Activated CD4-positive, alpha-beta T cell treated with anti-CD3 and anti-CD28 coated beads for 36 hours (primary cell): ENCODE results near the gene KIN. TPM values are rescaled to one million over a fixed set of nuclear protein-coding genes. Genes with fewer than 3 reads are reported as not detected.
A peak's percentile ranks its signal among the peaks of the same experiment; 100 is the strongest.
"Not testable (repeated sequence)": the region's sequence is repeated elsewhere in the genome, so short reads cannot be mapped to it uniquely, and the experiment has no call there.

Source experiments
- ATAC-seq: fragments of 200-7000 bp; cut with Tn5 transposase; one replicate; pipeline ENCODE4 v1.10.0; 2021; ENCODE audit warnings: mild to moderate bottlenecking, moderate library complexity
- CTCF ChIA-PET: fragments of 350-600 bp; sonication (Branson Sonifier 250); formaldehyde crosslinking; loops from one replicate; lab custom pipeline; 2021; ENCODE audit warnings: antibody characterized with exemption; lab: Charles Lee
- POLR2A ChIA-PET: fragments of 350-600 bp; sonication (Branson Sonifier 250); formaldehyde crosslinking; loops from one replicate; lab custom pipeline; 2021; ENCODE audit warnings: antibody characterized with exemption, inconsistent platforms; lab: Charles Lee
- DNase-seq: peaks from one replicate; pipeline ENCODE4 v3.0.0-alpha.2; 2020
- H3K27ac Mint-ChIP-seq: one replicate; pipeline ENCODE4 v1.8.0; 2021; ENCODE audit warnings: mixed read lengths
- H3K27me3 Mint-ChIP-seq: one replicate; pipeline ENCODE4 v1.8.0; 2021; ENCODE audit warnings: mixed read lengths
- H3K36me3 Mint-ChIP-seq: one replicate; pipeline ENCODE4 v1.8.0; 2021; ENCODE audit warnings: low read depth, mixed read lengths
- H3K4me1 Mint-ChIP-seq: one replicate; pipeline ENCODE4 v1.8.0; 2021; ENCODE audit warnings: mixed read lengths
- H3K4me3 Mint-ChIP-seq: one replicate; pipeline ENCODE4 v1.8.0; 2021; ENCODE audit warnings: mild to moderate bottlenecking, moderate library complexity, mixed read lengths
- H3K9me3 Mint-ChIP-seq: one replicate; pipeline ENCODE4 v1.8.0; 2021; ENCODE audit warnings: low read depth, mixed read lengths
- intact Hi-C, 2 experiments: fragments of 100-400 bp; cut with DNase I in 1 of 2; cut with micrococcal nuclease in 1 of 2; formaldehyde crosslinking; loops; one replicate each; pipeline versions ENCODE4 v1.14.2 to v1.15.1; 2022 to 2024; cut with DNase I, micrococcal nuclease
- total RNA-seq, 2 experiments: library from RNA; stranded (reverse); gene quantifications; one replicate each; pipeline ENCODE4 v1.2.3, GENCODE V29; 2021

Gene KIN
- total RNA-seq, 2 experiments from 2014 or later: 15.0 to 15.1 TPM

DNA sequence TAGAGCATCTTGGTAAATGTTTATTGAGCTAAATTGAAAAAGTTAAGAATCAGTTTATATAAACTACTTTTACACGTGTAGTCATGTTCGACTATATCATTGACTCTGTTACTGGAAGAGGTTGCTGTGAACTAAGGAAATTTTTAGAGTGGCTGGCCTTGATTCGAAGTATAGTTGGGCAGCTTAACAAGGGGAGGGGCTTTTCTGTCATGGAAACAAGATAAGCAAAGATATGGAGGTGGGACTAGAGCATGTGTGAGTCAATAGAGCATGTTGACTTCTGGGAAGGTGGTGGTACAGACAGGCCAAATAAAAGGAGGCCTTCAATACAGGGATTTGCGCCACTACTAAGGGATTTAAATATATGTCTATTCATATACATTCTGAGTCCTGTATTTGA is 7.8 kb upstream of the KIN start:
- H3K4me1 Mint-ChIP-seq: peaks cover 61% of the 10 kb centered on the region
- ATAC-seq: peak; percentile 63
- ChIA-PET CTCF (interaction anchor here (1.4 to 1.9 kb wide), 2 partner anchors 18 to 270 kb away, joined by 3 to 5 read pairs; no protein-coding TSS in a partner anchor), POLR2A (no interaction called here)
- no peak for DNase-seq
- peaks cover 55% of the 10 kb centered on the region for H3K36me3 Mint-ChIP-seq
- intact Hi-C loops: no loop called here
- no peak overlapping the region for H3K27ac Mint-ChIP-seq
- H3K9me3 Mint-ChIP-seq: no peaks in the 10 kb centered on the region
- no peak overlapping the region for H3K4me3 Mint-ChIP-seq
- H3K27me3 Mint-ChIP-seq: no peaks in the 10 kb centered on the region

DNA sequence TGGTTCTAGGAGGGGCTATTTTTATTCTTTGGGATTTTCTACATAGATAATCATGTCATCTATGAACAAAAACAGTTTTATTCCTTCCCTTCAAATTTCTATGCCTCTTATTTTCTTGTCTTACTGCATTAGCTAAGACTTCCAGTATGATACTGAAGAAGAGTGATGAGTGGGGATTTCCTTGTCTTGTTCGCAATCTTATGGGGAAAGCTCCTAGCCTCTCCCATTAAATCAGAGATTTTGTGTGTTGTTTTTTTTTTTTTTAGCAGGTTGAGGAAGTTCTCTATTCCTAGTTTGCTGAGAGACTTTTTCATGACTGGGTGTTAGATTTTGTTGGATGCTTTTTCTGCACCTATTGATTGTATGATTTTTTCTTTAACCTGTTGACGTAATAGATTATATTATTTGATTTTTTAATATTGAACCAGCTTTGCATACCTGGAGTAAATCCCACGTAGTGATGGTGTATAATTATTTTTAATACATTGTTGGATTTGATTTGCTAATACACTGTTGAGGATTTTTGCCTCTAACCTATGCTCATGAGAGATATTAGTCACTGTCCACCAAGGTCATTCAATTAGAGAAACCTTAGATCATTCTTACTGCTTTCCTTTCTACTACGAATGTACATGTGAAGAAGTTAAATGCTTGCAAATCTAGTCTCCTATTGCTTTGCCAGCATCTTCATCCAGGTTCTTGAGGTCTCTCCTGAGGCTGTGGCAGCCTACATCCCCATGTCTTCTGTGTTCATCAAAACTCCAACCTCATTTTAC is 6.6 kb upstream of the KIN start:
- ATAC-seq: no peak
- Mint-ChIP-seq H3K36me3 (peaks cover 51% of the 10 kb centered on the region), H3K9me3 (no peaks in the 10 kb centered on the region), H3K27ac (no peak overlapping the region), H3K4me1 (peaks cover 70% of the 10 kb centered on the region), H3K27me3 (no peaks in the 10 kb centered on the region), H3K4me3 (no peak overlapping the region)
- ChIA-PET POLR2A (no interaction called here), CTCF (interaction anchor here (1.2 kb wide), 1 partner anchor 24 kb away, joined by 3 read pairs; the partner anchor contains the start of gene TAF3)
- no peak for DNase-seq
- intact Hi-C loops: no loop called here

DNA sequence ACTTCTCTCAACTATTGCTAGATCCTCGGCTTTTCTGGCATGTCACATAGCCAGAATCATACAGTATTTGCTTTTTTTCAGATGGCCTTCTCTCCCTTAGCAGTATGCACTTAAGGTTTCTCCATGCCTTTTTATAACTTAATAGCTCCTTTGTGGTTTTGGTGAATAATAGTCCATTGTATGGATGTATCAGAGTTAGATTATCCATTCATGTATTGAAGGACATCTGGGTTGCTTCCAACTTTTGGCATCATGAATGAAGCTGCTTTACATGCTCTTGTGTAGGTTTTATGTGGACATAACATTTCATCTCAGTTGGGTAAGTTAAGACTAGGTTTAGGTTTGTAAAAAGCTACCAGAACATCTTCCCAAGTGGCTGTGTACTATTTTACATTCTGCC is 4.7 kb upstream of the KIN start:
- peaks cover 69% of the 10 kb centered on the region for H3K4me1 Mint-ChIP-seq
- DNase-seq: no peak
- intact Hi-C loops: no loop called here
- ChIA-PET CTCF (interaction anchor here (0.6 to 1.3 kb wide), 3 partner anchors 17 to 148 kb away, joined by 3 to 4 read pairs (median 4); partner anchors contain the start of gene TAF3), POLR2A (no interaction called here)
- H3K27me3 Mint-ChIP-seq: no peaks in the 10 kb centered on the region
- no peaks in the 10 kb centered on the region for H3K9me3 Mint-ChIP-seq
- H3K4me3 Mint-ChIP-seq: no peak overlapping the region
- no peak overlapping the region for H3K27ac Mint-ChIP-seq
- no peak for ATAC-seq
- peaks cover 41% of the 10 kb centered on the region for H3K36me3 Mint-ChIP-seq

DNA sequence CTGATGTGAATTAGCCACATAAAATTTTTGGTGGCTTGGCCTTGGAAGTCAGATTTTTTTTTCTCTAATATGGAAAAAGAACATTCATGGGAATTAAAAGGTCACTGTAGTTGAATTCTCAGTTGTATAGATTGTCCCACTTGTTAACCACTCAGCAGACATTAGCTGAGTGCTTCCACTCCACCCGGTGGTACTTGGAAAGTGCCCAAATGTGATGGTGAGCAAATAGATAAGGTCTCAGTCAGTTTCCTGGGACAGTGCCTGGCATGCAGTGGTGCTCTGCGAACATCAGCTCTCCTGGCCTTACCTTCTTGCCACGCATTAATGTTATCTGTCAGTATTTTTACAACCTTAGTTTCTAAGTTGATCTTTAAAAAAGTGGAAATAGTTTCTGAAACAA is 1.6 kb upstream of the KIN start:
- Mint-ChIP-seq H3K4me1 (peaks cover 58% of the 10 kb centered on the region), H3K36me3 (peaks cover 26% of the 10 kb centered on the region), H3K27ac (no peak overlapping the region), H3K27me3 (no peaks in the 10 kb centered on the region), H3K9me3 (no peaks in the 10 kb centered on the region), H3K4me3 (no peak overlapping the region)
- ChIA-PET CTCF (interaction anchor here (2.5 kb wide), 1 partner anchor 29 kb away, joined by 14 read pairs; the partner anchor contains the start of gene TAF3), POLR2A (interaction anchor here (3.1 kb wide), 1 partner anchor 29 kb away, joined by 26 read pairs; the partner anchor contains the start of gene TAF3)
- ATAC-seq: no peak
- peak; percentile 7 for DNase-seq
- intact Hi-C loops: loop anchor here in 1 of 2 experiments (2.0 kb wide), 1 partner anchor 263 kb away; no protein-coding TSS in a partner anchor

DNA sequence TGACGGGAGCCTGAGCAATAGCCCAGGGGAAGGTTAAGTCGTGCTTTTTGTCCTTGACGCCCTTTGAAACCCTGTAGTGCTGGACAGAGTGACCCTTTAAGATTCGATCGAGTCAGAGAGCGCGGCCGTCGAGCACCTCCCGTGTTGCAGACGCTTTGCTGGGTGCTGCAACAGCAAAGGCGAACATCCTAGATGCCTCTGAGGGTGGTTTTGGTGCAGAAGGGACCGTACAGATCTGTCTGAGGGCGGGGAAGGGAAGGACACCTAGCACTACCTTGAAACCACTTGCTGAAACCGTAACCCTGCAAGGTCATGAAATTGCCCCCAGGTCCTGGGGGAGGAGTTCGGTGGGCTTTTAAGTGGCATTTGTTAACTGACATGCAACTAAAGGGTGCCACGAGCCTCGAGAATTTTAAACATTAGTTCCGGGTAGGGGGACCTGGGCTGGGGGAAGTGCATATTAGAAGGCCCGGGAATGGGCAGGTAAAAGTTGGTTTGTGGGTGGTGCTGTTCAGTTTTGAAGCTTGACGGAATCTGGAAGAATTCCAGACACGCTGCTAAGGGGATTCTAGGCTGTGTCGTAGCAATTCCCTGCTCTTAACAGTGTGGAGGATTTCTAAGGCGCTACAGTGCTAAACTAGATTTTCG is 970 bp upstream of the KIN start:
- Mint-ChIP-seq H3K27ac (no peak overlapping the region), H3K27me3 (no peaks in the 10 kb centered on the region), H3K4me1 (peaks cover 57% of the 10 kb centered on the region), H3K4me3 (no peak overlapping the region), H3K9me3 (no peaks in the 10 kb centered on the region), H3K36me3 (peaks cover 27% of the 10 kb centered on the region)
- intact Hi-C loops: loop anchor here (1.0 to 2.0 kb wide), 2 partner anchors 30 to 264 kb away; partner anchors contain the start of gene TAF3 (in 2 of the 2)
- no peak for DNase-seq
- POLR2A ChIA-PET: interaction anchor here (3.1 kb wide), 1 partner anchor 30 kb away, joined by 26 read pairs; the partner anchor contains the start of gene TAF3
- peak; percentile 4 for ATAC-seq
- CTCF ChIA-PET: interaction anchor here (0.7 to 2.5 kb wide), 5 partner anchors 8 to 367 kb away, joined by 3 to 14 read pairs (median 4); partner anchors contain the start of gene TAF3

DNA sequence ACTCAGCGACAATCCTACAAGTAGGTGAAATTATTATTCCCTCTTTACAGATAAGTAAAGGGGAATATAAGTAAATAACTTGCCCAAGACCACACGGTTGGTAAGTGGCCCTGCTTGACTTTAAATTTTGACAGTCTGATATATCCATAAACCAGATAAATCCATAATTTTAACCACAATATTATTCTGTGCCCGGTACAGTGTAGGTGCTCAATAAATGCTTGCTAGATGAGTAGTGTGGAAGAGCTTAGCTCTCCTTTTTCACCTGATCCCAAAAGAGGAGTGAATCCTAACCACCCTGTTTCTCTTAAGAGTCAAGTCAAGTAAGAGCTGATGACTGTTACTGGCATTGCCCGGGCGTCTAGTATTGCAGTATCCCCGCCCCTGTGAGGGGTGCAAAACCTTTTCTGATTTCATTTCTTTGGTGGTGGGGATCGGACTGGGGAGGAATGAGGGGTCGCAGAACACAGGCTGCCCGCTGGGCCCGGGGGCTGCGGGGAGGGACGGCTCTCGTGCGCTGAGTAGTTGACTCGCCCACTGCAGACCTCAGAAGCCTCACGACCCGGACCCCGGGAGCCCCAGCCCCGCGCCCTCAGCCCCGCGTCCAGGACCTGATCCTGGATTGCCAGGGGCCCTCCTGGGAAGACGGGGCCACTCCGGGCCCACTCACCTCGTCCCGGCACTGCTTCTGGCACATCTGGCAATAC is 490 bp downstream of the KIN start:
- no peaks in the 10 kb centered on the region for H3K27me3 Mint-ChIP-seq
- ATAC-seq: peak; percentile 30
- no peak overlapping the region for H3K27ac Mint-ChIP-seq
- peak; percentile 45 for DNase-seq
- intact Hi-C loops: no loop called here
- ChIA-PET CTCF (interaction anchor here (1.1 to 2.5 kb wide), 3 partner anchors 31 to 262 kb away, joined by 4 to 14 read pairs (median 6); partner anchors contain the start of gene TAF3), POLR2A (interaction anchor here (0.6 to 3.1 kb wide), 5 partner anchors 12 to 1624 kb away, joined by 3 to 26 read pairs (median 3); partner anchors contain the start of gene TAF3)
- H3K36me3 Mint-ChIP-seq: peaks cover 27% of the 10 kb centered on the region
- no peaks in the 10 kb centered on the region for H3K9me3 Mint-ChIP-seq
- peaks cover 47% of the 10 kb centered on the region for H3K4me1 Mint-ChIP-seq
- H3K4me3 Mint-ChIP-seq: no peak overlapping the region

DNA sequence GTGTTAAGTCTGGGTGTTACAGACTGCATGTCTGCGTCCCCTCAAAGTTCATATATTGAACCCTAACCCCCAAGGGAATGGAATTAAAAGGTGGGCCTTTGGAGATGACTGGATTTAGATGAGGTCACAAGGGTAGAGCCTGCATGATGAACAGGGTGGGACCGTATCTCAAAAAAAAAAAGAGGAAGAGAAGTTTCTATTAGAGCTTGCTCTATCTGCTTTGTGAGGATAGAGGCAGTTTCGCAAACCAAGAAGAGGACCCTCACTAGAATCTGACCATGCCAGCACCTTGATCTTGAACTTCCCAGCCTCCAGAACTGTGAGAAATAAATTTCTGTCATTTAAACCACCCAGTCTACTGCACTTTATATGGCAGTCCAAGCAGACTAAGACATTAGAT is 1.4 kb downstream of the KIN start:
- H3K27ac Mint-ChIP-seq: no peak overlapping the region
- POLR2A ChIA-PET: no interaction called here
- DNase-seq (no peak), ATAC-seq (no peak)
- CTCF ChIA-PET: interaction anchor here (0.6 kb wide), 1 partner anchor 872 kb away, joined by 3 read pairs; no protein-coding TSS in a partner anchor
- intact Hi-C loops: no loop called here
- no peaks in the 10 kb centered on the region for H3K9me3 Mint-ChIP-seq
- H3K4me1 Mint-ChIP-seq: peaks cover 38% of the 10 kb centered on the region
- H3K36me3 Mint-ChIP-seq: peaks cover 19% of the 10 kb centered on the region
- H3K4me3 Mint-ChIP-seq: no peak overlapping the region
- H3K27me3 Mint-ChIP-seq: no peaks in the 10 kb centered on the region

DNA sequence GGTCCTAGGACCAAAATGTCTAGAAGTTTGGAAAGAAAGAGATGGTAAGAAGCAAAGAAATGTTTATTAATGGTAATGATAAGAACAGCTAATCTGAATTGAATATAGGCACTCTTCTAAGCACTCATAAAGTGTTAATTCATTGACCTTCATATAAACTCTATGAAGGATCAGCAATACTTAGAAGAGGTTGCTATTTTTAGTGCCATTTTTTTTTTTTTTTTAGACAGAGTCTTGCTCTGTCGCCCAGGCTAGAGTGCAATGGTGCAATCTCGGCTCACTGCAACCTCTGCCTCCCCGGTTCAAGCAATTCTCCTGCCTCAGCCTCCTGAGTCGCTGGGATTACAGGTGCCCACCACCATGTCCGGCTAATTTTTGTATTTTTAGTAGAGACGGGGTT is 5.6 kb downstream of the KIN start:
- DNase-seq, intact Hi-C loops, H3K4me3 Mint-ChIP-seq, POLR2A ChIA-PET, ATAC-seq, H3K27ac Mint-ChIP-seq, H3K9me3 Mint-ChIP-seq, H3K27me3 Mint-ChIP-seq: not testable (repeated sequence)
- Mint-ChIP-seq H3K4me1 (peaks cover 20% of the 10 kb centered on the region), H3K36me3 (peaks cover 26% of the 10 kb centered on the region)
- CTCF ChIA-PET: interaction anchor here (0.6 kb wide), 1 partner anchor 1134 kb away, joined by 3 read pairs; no protein-coding TSS in a partner anchor

DNA sequence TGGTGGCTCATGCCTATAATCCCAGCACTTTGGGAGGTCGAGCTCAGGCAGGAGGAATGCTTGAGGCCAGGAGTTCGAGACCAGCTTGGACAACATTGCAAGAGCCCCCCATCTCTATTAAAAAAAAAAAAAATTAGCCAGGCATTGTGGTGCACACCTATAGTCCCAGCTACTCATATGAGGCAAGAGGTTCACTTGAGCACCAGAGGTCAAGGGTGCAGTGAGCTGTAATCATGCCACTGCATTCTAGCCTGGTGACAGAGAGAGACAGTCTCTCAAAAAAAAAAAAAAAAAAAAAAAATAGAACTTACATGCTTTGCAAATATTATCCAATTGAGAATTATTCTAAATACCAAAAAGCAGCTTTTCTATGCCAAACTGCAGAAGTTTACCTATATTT is 11.0 kb downstream of the KIN start:
- no peak for ATAC-seq
- no peaks in the 10 kb centered on the region for H3K27me3 Mint-ChIP-seq
- no peak for DNase-seq
- peaks cover 41% of the 10 kb centered on the region for H3K36me3 Mint-ChIP-seq
- no peaks in the 10 kb centered on the region for H3K9me3 Mint-ChIP-seq
- intact Hi-C loops: no loop called here
- H3K27ac Mint-ChIP-seq: no peak overlapping the region
- ChIA-PET CTCF (interaction anchor here (0.6 to 0.7 kb wide), 2 partner anchors 20 to 33 kb away, joined by 3 to 4 read pairs; no protein-coding TSS in a partner anchor), POLR2A (interaction anchor here (0.6 kb wide), 2 partner anchors 86 to 535 kb away, joined by 3 to 5 read pairs; no protein-coding TSS in a partner anchor)
- no peaks in the 10 kb centered on the region for H3K4me1 Mint-ChIP-seq
- H3K4me3 Mint-ChIP-seq: no peak overlapping the region

DNA sequence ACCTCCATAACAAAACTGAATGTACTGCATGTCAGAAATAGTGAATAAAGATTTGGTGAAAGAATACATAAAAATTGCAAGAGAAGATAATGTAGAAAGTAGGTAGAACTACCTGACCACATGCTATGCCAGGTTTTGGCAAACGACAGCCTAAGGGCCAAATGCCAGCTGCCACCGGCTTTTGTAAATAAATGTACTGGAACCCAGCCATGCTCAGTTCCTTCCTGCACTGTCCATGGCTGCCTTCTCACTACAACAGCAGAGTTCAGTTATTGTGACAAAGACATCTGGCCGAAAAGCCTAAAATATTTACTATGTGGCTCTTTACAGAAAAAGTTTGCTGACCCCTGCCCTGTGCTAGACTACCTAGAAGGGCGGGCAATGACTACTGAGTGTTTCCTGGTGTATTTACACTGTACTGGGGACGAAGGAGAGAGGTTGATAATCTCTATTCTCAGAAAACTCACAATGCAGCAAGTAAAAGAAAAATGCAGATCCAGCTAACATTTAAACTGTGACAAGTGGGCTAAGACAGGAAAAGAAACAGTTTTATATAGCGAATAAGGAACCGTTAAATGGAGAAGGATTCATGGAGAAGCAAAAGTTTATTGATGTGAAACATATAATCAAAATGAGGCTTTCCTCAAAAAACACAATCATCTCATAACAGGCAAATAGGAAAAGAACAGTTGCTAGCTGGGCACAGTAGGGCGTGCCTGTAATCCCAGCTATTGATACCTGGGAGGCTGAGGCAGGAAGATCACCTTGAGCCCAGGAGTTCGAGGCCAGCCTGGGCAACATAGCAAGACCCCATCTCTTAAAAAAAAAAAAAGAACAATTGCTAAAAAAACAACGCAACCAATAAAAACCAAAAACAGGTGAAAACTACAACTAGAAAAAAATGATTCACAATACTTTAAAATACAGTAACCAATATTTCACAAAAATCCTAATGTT is 13.7 kb downstream of the KIN start:
- no peak for DNase-seq
- Mint-ChIP-seq H3K36me3 (peaks cover 32% of the 10 kb centered on the region), H3K4me1 (no peaks in the 10 kb centered on the region), H3K9me3 (no peaks in the 10 kb centered on the region), H3K4me3 (no peak overlapping the region), H3K27me3 (no peaks in the 10 kb centered on the region), H3K27ac (no peak overlapping the region)
- ATAC-seq: no peak
- POLR2A ChIA-PET: no interaction called here
- intact Hi-C loops: no loop called here
- CTCF ChIA-PET: no interaction called here
